ENCODE measurements around the gene GPR132. TPM values are rescaled to one million over a fixed set of nuclear protein-coding genes. Genes with fewer than 3 reads are reported as not detected.

The GPR132 gene
- total RNA-seq, 2 experiments from 2014 or later = 41.4 to 42.8 TPM

DNA sequence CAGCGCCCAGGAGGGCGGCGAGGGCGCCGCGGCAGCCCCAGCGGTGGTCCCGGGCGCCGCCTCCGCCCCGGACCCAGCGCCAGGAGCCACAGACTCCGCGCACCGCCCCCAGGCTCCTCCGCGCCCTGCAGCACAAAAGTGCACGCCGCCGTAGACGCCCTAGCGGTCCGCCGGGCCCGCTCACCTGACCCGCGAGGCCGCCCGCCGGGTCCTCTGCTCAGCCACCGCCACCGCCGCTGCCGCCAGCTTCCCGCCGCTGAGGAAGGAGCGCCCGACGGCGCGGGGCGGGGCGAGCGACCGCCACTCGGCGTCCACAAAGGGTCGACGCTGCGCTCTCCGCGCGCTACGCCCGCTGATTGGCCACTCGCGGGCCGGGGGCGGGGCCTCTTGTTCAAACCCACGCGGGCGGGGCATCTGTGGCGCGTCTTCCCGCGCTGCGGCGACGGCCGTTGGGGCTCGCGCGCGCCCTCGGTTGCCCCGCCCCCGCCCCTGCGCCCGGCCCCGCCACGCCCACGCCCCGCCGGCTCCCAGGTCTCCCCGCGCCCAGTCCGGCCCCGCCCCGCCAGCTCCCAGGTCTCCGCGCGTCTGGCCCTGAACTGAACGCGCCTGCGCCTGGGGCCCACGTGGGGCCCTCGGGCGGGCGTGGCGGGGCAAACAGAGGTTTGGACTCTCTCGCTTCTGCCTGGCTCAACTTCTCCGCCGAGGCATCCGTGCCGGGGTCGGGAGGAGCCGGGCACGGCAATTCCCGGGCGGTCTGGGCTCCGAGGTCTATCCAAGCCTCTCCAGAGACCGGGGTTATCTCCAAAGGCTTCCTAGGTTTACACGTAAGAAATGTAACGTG is 44.2 kb downstream of the GPR132 start, which contains the start of gene CDCA4:
TSS of gene CDCA4 (minus strand) at position 269 of the 841 bp plus-strand sequence. CDS start 9,154 bp downstream, outside the sequence.
- POLR2A ChIA-PET = interaction anchor here (0.9 to 2.2 kb wide), 6 partner anchors 26 to 461 kb away, joined by 3 to 11 read pairs (median 3); partner anchors contain the start of genes CLBA1 and GPR132
- CTCF ChIA-PET = interaction anchor here (0.8 to 2.5 kb wide), 8 partner anchors 15 to 68 kb away, joined by 3 to 10 read pairs (median 4); partner anchors contain the start of genes CLBA1 and GPR132

DNA sequence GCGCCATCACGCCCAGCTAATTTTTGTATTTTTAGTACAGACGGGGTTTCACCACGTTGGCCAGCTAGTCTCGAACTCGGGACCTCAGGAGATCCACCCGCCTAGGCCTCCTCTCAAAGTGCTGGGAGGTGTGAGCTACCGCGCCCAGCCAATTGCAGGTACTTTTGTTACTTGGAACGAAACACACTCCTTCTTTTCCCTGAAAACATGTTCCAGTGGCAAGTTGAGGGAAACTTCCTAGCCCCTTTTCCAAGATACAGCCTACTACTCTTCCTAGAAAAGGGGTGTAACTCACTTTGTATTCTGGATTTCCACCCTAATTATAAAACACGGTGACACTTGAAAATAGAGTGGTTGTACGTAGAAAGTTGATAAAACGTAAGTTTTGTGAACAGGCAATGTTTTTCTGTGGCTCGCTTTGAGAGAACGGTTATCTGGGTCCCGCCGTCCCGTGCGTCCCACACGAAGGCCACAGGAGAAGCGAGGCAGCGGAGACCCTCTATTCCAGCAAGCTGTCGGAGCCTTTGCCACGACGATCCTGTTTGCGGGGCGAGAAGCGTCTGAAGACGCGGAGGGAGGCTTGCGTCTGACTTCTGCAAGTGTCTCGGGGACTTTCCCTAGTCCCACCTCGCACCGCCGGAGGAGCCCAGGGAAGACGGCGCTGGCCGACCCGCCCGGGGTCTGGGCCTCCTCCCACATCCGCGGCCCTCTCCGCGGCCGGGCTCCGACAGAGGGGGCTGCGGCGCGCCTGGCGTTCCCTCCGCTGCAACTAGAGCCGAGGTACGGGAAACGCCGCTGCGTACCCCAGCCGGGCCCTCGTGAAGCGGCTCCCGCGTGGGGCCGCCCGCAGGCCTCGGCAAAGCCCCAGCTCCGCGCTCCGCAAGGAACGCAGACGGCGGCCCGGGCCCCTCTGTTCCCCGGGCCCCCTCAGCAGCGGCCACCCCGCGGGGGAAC is 45.1 kb downstream of the GPR132 start:
- CTCF ChIA-PET = interaction anchor here (0.8 to 5.2 kb wide), 8 partner anchors 14 to 51 kb away, joined by 3 to 32 read pairs (median 5); partner anchors contain the start of genes CLBA1 and GPR132
- POLR2A ChIA-PET = interaction anchor here (0.9 to 2.2 kb wide), 4 partner anchors 26 to 46 kb away, joined by 3 to 11 read pairs (median 4); partner anchors contain the start of genes CLBA1 and GPR132

DNA sequence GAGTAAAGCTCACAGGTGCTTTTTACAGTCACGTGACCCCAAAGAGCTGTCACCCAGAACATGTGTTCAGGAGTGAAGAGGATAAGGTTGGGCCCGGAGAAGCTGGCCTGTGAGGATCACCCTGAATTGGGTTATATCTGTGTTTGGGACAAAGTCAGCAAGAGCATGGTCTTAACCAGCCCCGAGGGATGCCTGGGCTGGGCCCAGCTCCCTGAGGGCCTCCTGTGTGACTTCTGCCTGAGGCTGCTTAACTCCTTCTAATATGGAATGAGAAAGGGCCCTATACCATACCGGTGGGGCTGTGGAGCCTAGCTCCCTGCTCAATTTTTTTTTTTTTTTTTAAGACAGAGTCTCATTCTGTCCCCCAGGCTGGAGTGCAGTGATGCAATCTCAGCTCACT is 46.8 kb downstream of the GPR132 start:
- ChIA-PET POLR2A (no interaction called here), CTCF (interaction anchor here (0.5 to 5.2 kb wide), 4 partner anchors 25 to 44 kb away, joined by 3 to 32 read pairs (median 4); no protein-coding TSS in a partner anchor)

DNA sequence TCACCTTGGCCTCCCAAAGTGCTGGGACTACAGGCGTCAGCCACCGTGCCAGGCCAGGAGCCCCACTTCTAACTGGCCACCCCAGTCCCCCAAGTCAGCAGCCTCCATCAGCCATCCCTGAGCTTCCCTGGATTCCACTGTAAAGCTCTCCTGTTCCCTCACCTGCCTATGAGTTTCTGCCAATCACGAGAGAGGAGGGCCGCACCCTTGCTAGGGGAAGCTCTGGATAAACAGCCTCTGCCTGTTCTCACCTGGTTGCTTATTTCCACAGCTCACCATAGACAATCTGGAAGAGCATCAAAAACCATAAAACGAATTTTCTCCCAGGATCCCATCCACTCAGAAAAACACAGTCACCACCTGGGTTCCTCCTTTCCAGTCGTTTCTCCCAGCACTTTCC is 49.3 kb downstream of the GPR132 start:
- POLR2A ChIA-PET = no interaction called here

DNA sequence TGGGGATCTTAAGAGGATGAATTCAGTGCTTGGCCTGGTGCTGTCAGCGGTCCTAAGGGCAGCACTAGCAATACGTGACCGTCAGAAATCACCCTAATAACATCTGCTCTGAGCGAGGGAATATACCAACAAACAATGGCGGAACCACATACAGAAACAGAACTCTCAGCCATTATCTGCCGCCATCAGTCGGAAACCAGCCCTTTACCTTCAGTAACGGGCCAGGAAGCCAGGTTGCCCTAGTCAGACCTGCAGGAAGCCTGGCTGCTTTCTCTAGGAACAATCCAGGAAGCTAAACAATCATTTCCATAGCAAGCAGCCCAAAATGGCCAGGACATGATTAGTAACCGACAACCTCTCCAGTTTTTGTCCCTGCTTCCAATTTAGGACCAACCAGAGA is 50.0 kb downstream of the GPR132 start:
- CTCF ChIA-PET = interaction anchor here (0.8 to 5.2 kb wide), 2 partner anchors 30 to 76 kb away, joined by 3 to 32 read pairs; no protein-coding TSS in a partner anchor
- POLR2A ChIA-PET = no interaction called here

More for the DNA sequence above, 49.3 kb downstream of the GPR132 start:
- CTCF ChIA-PET = interaction anchor here (0.8 to 5.2 kb wide), 2 partner anchors 29 to 76 kb away, joined by 3 to 32 read pairs; no protein-coding TSS in a partner anchor

DNA sequence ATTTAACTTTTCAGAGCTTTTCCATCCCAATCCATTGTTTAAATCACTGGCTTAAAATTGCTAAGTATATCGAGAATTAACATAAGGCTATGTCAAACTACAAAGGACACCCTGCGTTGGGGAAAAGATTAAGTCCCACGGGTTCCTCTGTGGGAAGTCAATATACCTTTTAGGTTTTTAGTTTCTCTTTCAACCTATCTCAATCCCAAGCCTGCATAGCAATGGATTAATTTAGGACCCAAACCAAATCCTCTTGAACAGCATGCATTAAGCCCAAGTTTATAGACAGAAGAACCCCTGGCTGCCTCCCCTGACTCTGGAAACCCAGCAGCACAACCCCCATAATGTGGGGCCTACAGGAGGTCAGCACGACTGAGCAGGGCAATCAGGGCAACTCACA is 50.6 kb downstream of the GPR132 start:
- ChIA-PET POLR2A (no interaction called here), CTCF (no interaction called here)

DNA sequence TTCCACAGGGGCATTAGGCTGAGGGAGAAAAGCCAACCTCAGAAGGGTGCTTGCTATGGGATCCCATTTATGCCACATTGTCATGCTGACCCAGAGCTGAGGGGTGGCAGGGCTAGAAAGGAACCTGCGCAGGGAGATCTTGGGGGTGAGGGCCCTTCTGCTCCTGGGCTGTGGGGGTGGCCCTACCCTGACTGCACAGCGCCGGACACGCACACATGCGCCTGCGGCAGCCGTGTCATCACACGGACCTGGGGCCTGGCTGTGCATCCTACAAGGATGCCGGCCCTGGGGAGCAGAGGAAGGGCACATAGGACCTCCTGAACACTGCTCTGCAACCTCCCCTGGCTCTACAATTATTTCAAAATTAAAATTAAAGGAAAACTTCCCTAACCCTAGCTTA is 51.2 kb downstream of the GPR132 start:
- POLR2A ChIA-PET = no interaction called here

DNA sequence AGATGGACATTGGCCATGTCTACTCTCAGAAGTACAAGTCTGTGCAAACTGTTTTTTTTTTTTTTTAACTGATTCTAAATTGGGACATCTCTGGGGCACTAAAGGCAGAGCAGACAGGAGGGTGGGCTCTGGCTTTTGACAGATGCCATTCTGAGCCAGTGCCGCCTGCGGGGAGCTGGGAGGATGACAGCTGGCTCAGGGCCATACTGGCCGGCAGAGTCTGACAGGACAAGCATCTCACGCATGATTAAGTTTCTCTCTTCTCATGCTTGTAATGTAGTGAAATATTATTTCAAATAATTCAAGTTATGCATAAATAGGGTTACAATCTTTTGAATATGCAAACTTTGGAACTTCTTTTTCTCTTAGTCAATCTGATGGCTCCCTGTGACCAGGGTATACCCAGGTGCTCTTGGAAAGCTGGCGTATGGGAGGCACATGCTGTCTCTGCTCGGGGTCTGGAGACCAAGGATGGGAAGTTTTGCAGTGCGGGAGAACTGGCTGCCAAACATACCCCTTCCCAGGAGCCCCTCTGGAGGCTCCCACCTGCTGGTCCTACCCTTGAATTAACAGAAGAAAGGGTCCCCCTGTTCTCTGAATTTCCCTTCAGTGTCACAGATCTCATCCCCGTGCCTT is 52.0 kb downstream of the GPR132 start:
- ChIA-PET POLR2A (interaction anchor here (0.6 kb wide), 1 partner anchor 54 kb away, joined by 4 read pairs; no protein-coding TSS in a partner anchor), CTCF (interaction anchor here (0.6 to 1.6 kb wide), 3 partner anchors 17 to 33 kb away, joined by 3 to 4 read pairs (median 3); no protein-coding TSS in a partner anchor)

More for the DNA sequence above, 51.2 kb downstream of the GPR132 start:
- CTCF ChIA-PET = interaction anchor here (1.3 to 1.6 kb wide), 2 partner anchors 31 to 32 kb away, joined by 3 read pairs; no protein-coding TSS in a partner anchor

DNA sequence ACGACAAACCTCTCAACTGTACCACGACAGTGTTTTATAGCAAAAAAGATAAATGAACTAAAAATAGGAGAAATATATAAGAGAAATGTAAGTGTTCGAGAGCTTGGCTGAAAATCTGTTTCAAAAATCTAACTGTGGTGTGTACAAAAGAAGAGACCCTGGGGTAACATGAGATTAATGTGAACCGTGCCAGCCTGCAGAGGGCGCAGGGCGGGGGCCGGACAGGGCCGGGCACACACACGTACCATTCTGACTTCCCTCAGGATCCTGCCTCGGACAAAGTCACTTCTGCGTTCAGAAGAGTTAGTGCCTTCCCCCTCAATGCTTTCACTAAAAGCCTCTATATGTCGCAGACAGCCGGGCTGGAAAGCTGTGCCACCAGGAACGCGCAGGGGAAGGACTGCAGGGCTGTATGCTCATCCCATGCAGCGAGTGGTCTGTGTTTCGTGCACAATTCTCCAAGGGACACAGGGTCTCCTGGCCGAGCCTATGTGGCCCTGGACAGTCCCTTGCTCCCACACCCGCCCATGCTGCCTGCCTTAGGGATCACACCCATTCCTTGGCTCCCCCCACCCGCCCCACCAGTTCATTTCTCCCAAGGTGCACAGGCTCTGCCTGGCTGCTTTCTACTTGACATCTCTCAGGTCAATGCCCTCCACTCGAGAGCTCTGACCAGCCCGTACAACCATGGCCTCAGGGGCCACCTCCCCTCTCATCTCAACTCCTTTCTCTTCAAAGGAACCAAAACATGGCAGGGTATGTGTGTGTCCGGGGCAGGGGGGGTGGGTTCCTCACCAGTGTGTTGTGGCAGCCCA is 52.9 kb downstream of the GPR132 start:
- CTCF ChIA-PET = interaction anchor here (0.6 to 1.6 kb wide), 3 partner anchors 16 to 34 kb away, joined by 3 to 4 read pairs (median 3); no protein-coding TSS in a partner anchor
- POLR2A ChIA-PET = interaction anchor here (0.6 kb wide), 1 partner anchor 55 kb away, joined by 4 read pairs; no protein-coding TSS in a partner anchor

DNA sequence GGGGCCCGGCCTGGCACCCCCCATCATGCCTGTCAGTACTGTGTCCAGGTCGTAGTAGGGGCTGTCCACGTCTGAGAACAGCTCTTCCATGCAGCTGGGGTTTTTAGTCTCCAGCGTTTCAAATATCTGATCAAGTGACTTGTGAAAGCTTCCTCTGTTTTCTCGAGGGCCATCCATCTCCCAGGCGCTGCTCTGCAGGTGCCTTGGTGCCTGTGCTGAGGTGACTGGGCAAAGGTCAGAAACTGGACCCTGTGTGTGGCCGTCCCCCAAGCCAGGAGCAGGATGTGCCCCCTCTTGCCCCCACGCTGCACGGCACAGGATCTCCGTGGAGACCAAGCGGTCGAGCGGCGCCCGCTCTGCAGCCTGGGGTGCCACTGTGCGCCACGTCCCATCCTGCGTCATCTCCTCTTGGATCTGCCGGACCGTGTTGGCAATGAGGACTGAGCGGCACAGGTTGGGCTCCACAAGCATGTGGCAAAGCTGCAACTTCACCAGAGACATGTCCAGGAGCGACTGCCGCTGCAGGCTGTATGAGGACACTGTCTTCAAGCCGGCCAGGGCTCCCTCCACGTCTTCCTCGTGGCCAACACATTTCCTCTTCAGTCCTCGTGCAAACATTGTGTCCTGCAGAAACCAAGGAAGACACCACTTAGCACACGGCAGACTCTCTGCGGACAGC is 53.8 kb downstream of the GPR132 start:
- ChIA-PET CTCF (no interaction called here), POLR2A (no interaction called here)

DNA sequence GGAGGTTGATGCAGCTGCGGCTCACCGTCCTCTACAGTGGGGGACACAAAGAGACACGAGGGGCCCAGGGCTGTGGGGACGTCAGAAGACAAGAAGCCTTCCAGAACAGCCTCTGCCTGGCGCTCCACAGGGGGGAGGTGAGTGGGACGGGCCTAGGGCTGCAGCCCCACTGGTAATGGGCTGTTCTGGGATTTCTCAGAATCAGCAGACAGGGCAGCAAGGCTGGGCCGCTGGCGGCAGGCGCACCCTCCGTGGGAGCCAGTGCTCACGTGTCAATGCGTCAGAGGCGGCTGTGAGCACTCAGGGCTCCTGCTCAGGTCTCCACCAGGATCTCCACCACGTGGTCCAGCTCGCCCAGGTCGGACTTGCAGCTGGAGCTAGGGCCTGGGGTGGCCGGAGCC is 54.3 kb downstream of the GPR132 start:
- ChIA-PET POLR2A (no interaction called here), CTCF (interaction anchor here (0.7 kb wide), 1 partner anchor 79 kb away, joined by 3 read pairs; no protein-coding TSS in a partner anchor)

DNA sequence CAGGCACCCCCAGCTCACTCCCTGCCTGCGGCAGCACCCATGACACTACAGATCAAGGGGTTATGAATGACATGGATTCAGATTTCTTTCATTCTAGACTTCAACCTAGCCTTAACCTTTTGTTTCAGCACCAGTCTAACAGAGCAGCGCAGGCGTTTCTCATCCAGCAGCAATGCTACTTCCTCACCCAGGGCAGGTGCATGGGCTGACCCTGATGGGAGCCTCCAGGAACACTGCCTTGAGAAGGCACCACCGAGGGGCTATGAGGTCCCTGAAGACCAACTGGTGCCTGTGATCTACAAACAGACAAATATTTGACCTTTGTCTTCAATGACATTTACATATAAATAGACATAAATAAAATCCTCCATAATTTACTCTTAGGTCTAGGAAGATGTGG is 55.1 kb downstream of the GPR132 start:
- POLR2A ChIA-PET = no interaction called here
- CTCF ChIA-PET = no interaction called here

DNA sequence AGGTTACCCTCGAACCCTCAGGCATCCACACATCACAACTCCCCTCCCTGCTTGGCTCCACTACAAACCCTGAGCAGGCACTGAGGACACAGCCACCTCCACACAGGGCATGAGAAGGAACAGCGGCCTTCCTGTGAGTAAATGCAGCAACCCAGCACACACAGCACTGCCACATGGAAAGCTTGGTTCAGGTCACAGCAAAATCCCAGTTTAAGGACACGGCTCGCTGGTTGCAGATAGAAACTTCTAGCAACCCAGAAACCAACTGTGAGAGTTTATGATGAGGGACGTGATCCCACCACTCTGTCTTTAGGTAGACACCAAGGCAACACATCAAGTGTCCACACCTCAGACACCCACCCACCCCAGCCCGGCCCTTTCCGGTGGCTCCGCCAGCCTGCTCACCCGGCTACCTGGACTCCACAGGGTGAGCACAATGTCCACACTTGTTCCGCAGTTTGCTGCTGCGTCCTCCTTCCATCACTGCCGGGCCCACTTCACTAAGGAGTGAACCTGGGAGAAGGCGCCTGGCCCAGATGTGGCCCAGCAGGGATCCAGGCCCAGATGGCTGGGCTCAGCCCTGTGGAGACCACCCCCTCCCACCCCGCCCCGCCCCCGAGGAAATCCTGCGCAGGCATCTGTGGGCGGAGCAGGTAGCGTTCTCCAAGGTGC is 57.5 kb downstream of the GPR132 start:
- CTCF ChIA-PET = no interaction called here
- POLR2A ChIA-PET = no interaction called here

DNA sequence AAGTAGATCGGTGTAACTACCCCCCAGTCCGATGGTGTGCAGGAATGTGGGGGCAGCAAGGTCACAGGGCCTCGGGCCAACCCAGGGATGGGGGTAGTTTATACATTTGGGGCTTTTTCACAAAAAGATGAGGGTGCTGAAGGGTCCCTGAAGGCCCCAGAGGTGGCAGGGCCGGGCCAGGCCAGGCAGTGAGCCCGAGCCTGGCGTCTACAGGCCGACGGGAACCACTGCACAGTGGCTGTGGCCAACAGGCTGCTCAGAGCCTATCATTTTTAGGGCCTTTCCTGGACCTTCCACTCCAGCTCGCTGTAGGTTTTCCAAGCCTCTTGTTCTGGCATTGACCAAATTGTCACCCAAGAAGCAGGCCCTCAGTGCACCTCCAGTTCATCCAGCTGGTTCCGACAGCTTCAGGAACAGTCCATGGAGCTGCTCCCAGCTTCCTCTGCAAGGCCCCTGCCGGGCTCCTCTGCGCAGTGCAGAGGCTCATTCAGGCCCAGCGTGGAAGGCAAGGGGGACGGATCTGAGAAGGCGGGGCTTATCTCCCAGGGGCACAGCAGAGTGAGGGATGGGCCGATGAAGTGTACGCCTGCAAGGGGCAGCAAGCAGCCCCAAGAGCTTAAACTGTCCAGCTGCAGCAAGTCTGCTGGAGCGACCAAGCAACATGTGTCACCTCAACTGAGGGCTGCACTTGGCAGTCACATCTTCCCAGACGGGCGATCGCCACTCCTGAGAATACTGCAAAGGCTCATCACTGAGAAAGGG is 58.2 kb downstream of the GPR132 start:
- ChIA-PET POLR2A (no interaction called here), CTCF (interaction anchor here (1.7 kb wide), 1 partner anchor 13 kb away, joined by 5 read pairs; the partner anchor contains the start of gene CDCA4)

DNA sequence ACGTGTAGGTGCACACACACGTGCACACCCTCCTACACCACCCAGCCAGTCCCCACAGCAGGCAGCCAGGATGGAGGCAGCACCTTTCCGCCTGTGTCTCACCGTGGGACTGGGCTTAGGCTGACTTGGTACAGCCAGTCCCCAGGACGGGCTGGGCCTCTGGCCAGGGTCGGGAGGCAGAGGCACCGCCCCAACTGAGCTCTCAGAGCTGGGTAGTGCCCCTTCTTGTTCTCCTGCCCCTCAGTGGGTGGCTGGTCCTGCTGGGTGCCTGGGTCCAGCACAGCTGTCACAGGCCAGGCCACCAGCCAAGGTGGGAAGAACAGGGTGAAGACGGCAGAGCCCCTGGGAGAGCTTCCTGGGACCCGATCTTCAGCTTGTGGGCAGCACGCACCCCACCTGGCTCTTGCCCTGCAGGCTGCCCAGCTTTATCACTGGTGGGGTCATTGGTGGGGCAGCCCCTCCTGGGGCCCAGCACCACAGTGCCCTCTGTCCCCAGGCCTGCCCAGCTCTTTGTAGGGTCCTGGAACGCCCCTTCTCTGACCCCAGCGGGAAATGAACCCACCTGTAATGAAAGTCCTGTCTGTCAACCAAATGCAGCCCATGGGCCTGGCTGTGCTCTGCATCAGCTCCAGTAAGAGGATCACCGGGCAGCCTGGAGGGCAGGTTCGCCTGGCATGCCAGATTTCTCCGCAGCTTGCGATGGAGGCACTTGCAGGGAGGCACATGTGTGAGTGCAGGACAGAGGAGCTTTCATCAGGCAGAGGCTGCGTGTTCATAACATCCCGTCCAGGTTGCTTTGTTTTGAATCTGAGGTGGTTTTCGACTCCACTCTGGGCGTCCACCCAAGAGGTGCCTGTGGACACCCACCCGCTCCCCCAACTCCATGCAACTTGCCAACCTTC is 59.0 kb downstream of the GPR132 start:
- ChIA-PET POLR2A (no interaction called here), CTCF (interaction anchor here (1.7 kb wide), 1 partner anchor 14 kb away, joined by 5 read pairs; the partner anchor contains the start of gene CDCA4)

Data from activated CD8-positive, alpha-beta memory T cell treated with anti-CD3 and anti-CD28 coated beads for 36 hours (primary cell).